Karpas-422 (cell line): Measurements from ENCODE around the gene IGLL1. TPM values are rescaled to one million over a fixed set of nuclear protein-coding genes. Genes with fewer than 3 reads are reported as not detected.

ENCODE experiments used
- DNase-seq: peaks from one replicate; pipeline ENCODE4 v3.0.0-alpha.2; 2015
- H2AFZ ChIP-seq: fragments of 200-600 bp; sonication (generic); 2 replicates; pipeline ENCODE4 v1.6.1; 2014; ENCODE audit warnings: antibody characterized with exemption, low read length, mixed read lengths
- H3K27ac ChIP-seq: fragments of 200-600 bp; sonication (generic); 2 replicates; pipeline ENCODE4 v1.5.1; 2014; ENCODE audit warnings: mild to moderate bottlenecking, low read length, moderate library complexity
- H3K27me3 ChIP-seq: fragments of 200-600 bp; sonication (generic); 2 replicates; pipeline ENCODE4 v1.6.1; 2014; ENCODE audit warnings: low read length, mixed read lengths
- H3K36me3 ChIP-seq: fragments of 200-600 bp; sonication (generic); 2 replicates; pipeline ENCODE4 v1.6.1; 2014; ENCODE audit warnings: low read length, mixed read lengths; ENCODE audit not compliant: insufficient read depth
- H3K4me1 ChIP-seq: fragments of 200-600 bp; sonication (generic); 2 replicates; pipeline ENCODE4 v1.6.1; 2014; ENCODE audit warnings: mild to moderate bottlenecking, low read length, mixed read lengths
- H3K4me2 ChIP-seq: fragments of 200-600 bp; sonication (generic); 2 replicates; pipeline ENCODE4 v1.6.1; 2014; ENCODE audit warnings: low read length, low read depth, mild to moderate bottlenecking; ENCODE audit not compliant: poor library complexity, severe bottlenecking
- H3K4me3 ChIP-seq: fragments of 200-600 bp; sonication (generic); 2 replicates; pipeline ENCODE4 v1.5.1; 2014; ENCODE audit warnings: mild to moderate bottlenecking, antibody characterized with exemption, low read length, mixed read lengths
- H3K79me2 ChIP-seq: fragments of 200-600 bp; sonication (generic); 2 replicates; pipeline ENCODE4 v1.6.1; 2014; ENCODE audit warnings: mild to moderate bottlenecking, low read length, mixed read lengths
- H3K9ac ChIP-seq: fragments of 200-600 bp; sonication (generic); 2 replicates; pipeline ENCODE4 v1.6.0; 2014; ENCODE audit warnings: low read length
- H3K9me2 ChIP-seq: fragments of 200-600 bp; sonication (generic), shearing (Covaris generic); replicated peaks from 2 replicates; pipeline ENCODE4 v1.6.0; 2014; ENCODE audit warnings: mild to moderate bottlenecking, low read length, moderate library complexity; ENCODE audit not compliant: insufficient read depth
- H3K9me3 ChIP-seq: fragments of 300-700, 200-600 bp; sonication (generic); 2 replicates; pipeline ENCODE4 v1.6.1; 2014; ENCODE audit warnings: low read length, mixed read lengths
- H4K20me1 ChIP-seq: fragments of 200-600 bp; sonication (generic); 2 replicates; pipeline ENCODE4 v1.6.1; 2014; ENCODE audit warnings: mild to moderate bottlenecking, antibody characterized with exemption, low read length, low read depth; ENCODE audit not compliant: insufficient read depth
- total RNA-seq: library from RNA; depleted of rRNA; stranded (reverse); fragments of >200 nt; shearing (Covaris generic); gene quantifications from 2 replicates; pipeline ENCODE4 v1.2.3, GENCODE V29; 2014; ENCODE audit warnings: low replicate concordance

Gene IGLL1
- total RNA-seq, 1 experiment from 2014 or later = 100 TPM

- Histone ChIP-seq H3K27me3 (no peaks in the 10 kb centered on the region), H3K27ac (no peak overlapping the region), H2AFZ (no peak overlapping the region), H3K4me2 (no peak overlapping the region), H3K36me3 (peaks cover 6% of the 10 kb centered on the region; the same call in 1 of the 2 replicates), H3K79me2 (no peaks in the 10 kb centered on the region), H4K20me1 (no peaks in the 10 kb centered on the region), H3K4me3 (no peak overlapping the region), H3K9me2 (no peaks in the 10 kb centered on the region), H3K9ac (no peak overlapping the region), H3K9me3 (no peaks in the 10 kb centered on the region), H3K4me1 (no peaks in the 10 kb centered on the region)
- no peak for DNase-seq
Measured at GRCh38 chr22:23613193-23613972, 33.3 kb upstream of the IGLL1 start.

- no peaks in the 10 kb centered on the region for H3K9me3 ChIP-seq
- H3K4me1 ChIP-seq = no peaks in the 10 kb centered on the region
- no peak overlapping the region for H2AFZ ChIP-seq
- no peak overlapping the region for H3K4me3 ChIP-seq
- H3K27me3 ChIP-seq = no peaks in the 10 kb centered on the region
- H4K20me1 ChIP-seq = no peaks in the 10 kb centered on the region
- no peak overlapping the region for H3K4me2 ChIP-seq
- DNase-seq = no peak
- H3K9me2 ChIP-seq = no peaks in the 10 kb centered on the region
- no peak overlapping the region for H3K27ac ChIP-seq
- peaks cover 6% of the 10 kb centered on the region; the same call in 1 of the 2 replicates for H3K36me3 ChIP-seq
- no peaks in the 10 kb centered on the region for H3K79me2 ChIP-seq
- H3K9ac ChIP-seq = no peak overlapping the region
Measured at GRCh38 chr22:23609983-23610781, 30.1 kb upstream of the IGLL1 start.

- Histone ChIP-seq H3K27me3 (no peaks in the 10 kb centered on the region), H3K9ac (no peak overlapping the region), H3K9me3 (no peaks in the 10 kb centered on the region), H3K4me3 (no peak overlapping the region), H3K79me2 (no peaks in the 10 kb centered on the region), H3K36me3 (no peaks in the 10 kb centered on the region), H3K9me2 (no peaks in the 10 kb centered on the region), H3K27ac (no peak overlapping the region), H2AFZ (no peak overlapping the region), H3K4me1 (no peaks in the 10 kb centered on the region), H3K4me2 (no peak overlapping the region), H4K20me1 (no peaks in the 10 kb centered on the region)
- no peak for DNase-seq
Measured at GRCh38 chr22:23608583-23608982, 28.5 kb upstream of the IGLL1 start.

- H3K36me3 ChIP-seq = no peaks in the 10 kb centered on the region
- no peak overlapping the region for H3K4me2 ChIP-seq
- H3K4me1 ChIP-seq = no peaks in the 10 kb centered on the region
- H4K20me1 ChIP-seq = no peaks in the 10 kb centered on the region
- no peak overlapping the region for H2AFZ ChIP-seq
- no peaks in the 10 kb centered on the region for H3K27me3 ChIP-seq
- H3K4me3 ChIP-seq = no peak overlapping the region
- H3K79me2 ChIP-seq = no peaks in the 10 kb centered on the region
- H3K9me2 ChIP-seq = no peaks in the 10 kb centered on the region
- no peaks in the 10 kb centered on the region for H3K9me3 ChIP-seq
- DNase-seq = no peak
- no peak overlapping the region for H3K27ac ChIP-seq
- no peak overlapping the region for H3K9ac ChIP-seq
Measured at GRCh38 chr22:23606204-23607131, 26.4 kb upstream of the IGLL1 start.

- H2AFZ ChIP-seq = no peak overlapping the region
- no peaks in the 10 kb centered on the region for H3K4me1 ChIP-seq
- no peak overlapping the region for H3K4me3 ChIP-seq
- H4K20me1 ChIP-seq = no peaks in the 10 kb centered on the region
- H3K27me3 ChIP-seq = no peaks in the 10 kb centered on the region
- H3K9me3 ChIP-seq = no peaks in the 10 kb centered on the region
- no peak overlapping the region for H3K9ac ChIP-seq
- H3K27ac ChIP-seq = no peak overlapping the region
- H3K9me2 ChIP-seq = no peaks in the 10 kb centered on the region
- H3K36me3 ChIP-seq = no peaks in the 10 kb centered on the region
- no peak for DNase-seq
- H3K4me2 ChIP-seq = no peak overlapping the region
- no peaks in the 10 kb centered on the region for H3K79me2 ChIP-seq
Measured at GRCh38 chr22:23604939-23605712, 25.0 kb upstream of the IGLL1 start.

GRCh38 chr22:23603266-23603665 lies 23.2 kb upstream of the IGLL1 start:
- H3K4me2 ChIP-seq = no peak overlapping the region
- DNase-seq = no peak
- H3K4me3 ChIP-seq = no peak overlapping the region
- H4K20me1 ChIP-seq = no peaks in the 10 kb centered on the region
- H3K27me3 ChIP-seq = no peaks in the 10 kb centered on the region
- no peaks in the 10 kb centered on the region for H3K9me2 ChIP-seq
- no peak overlapping the region for H3K9ac ChIP-seq
- no peaks in the 10 kb centered on the region for H3K4me1 ChIP-seq
- no peak overlapping the region for H3K27ac ChIP-seq
- no peaks in the 10 kb centered on the region for H3K79me2 ChIP-seq
- no peak overlapping the region for H2AFZ ChIP-seq
- H3K36me3 ChIP-seq = no peaks in the 10 kb centered on the region
- no peaks in the 10 kb centered on the region for H3K9me3 ChIP-seq

- no peaks in the 10 kb centered on the region for H3K9me2 ChIP-seq
- no peak overlapping the region for H2AFZ ChIP-seq
- DNase-seq = no peak
- no peak overlapping the region for H3K9ac ChIP-seq
- H4K20me1 ChIP-seq = no peaks in the 10 kb centered on the region
- H3K4me1 ChIP-seq = peaks cover 11% of the 10 kb centered on the region; the same call in 1 of the 2 replicates
- no peak overlapping the region for H3K4me3 ChIP-seq
- no peaks in the 10 kb centered on the region for H3K79me2 ChIP-seq
- no peak overlapping the region for H3K4me2 ChIP-seq
- no peaks in the 10 kb centered on the region for H3K36me3 ChIP-seq
- no peak overlapping the region for H3K27ac ChIP-seq
- H3K9me3 ChIP-seq = no peaks in the 10 kb centered on the region
- H3K27me3 ChIP-seq = no peaks in the 10 kb centered on the region
Measured at GRCh38 chr22:23598805-23599518, 18.9 kb upstream of the IGLL1 start.
